GM23248 (cell line): ENCODE results near the gene MT1G.

Experiments
- EZH2 ChIP-seq: fragments of 200-600 bp; sonication (generic); IDR thresholded peaks from 2 replicates; pipeline ENCODE4 v1.6.1; 2018; ENCODE audit warnings: antibody characterized with exemption, mild to moderate bottlenecking; ENCODE audit not compliant: insufficient read depth, poor library complexity, severe bottlenecking
- EZH2phosphoT487 ChIP-seq: fragments of 200-600 bp; sonication (generic); IDR thresholded peaks from 2 replicates; pipeline ENCODE4 v1.6.1; 2018; ENCODE audit warnings: antibody characterized with exemption, moderate library complexity, mild to moderate bottlenecking, low read depth; ENCODE audit not compliant: insufficient read depth

DNA sequence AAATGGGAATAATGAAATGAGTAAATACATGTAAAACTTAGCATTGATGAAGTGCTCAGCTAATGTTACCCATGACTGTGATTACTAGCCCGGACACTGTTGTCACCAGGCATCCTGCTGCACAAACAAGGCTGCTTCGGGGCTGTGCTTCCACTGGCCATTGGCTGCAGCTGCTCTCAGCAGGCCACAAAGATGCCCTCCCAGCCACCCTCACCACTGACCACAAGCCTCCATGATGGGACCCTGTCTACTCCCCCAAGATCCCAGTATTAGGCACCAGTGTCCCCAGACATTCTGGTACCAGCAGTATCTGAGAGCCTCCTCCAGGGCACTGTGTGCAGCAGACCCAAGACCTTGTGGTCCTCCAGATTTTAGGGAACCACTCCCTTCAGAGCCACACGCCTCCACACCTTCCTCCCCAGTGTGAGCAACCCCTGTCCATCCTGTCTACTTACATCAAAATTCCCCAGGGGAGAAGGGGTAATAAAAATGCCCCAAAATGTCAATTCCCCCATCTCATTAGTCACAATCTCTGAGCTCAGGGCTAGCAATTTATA lies 42.4 kb upstream of the MT1G start:
- TF ChIP-seq EZH2phosphoT487 (no peak), EZH2 (no peak)
